Glomerular visceral epithelial cell (primary cell): ENCODE measurements around the gene SELENOP.
"Not testable (repeated sequence)": the region's sequence is repeated elsewhere in the genome, so short reads cannot be mapped to it uniquely, and the experiment has no call there.

Source experiments
- DNase-seq: peaks from one replicate; pipeline ENCODE4 v3.0.0-alpha.2; 2016; ENCODE audit errors: extremely low spot score

The SELENOP gene

GRCh38 chr5:42811591-42812446 is at the start of gene SELENOP:
Gene SELENOP (minus strand): TSS chr5:42811892. CDS start chr5:42808353, 3,539 bp downstream.
- DNase-seq, result no peak

- no peak for DNase-seq
Observed at GRCh38 chr5:42858687-42859086, 47.0 kb upstream of the SELENOP start.

- no peak for DNase-seq
Observed at GRCh38 chr5:42858031-42858643, 46.4 kb upstream of the SELENOP start.

GRCh38 chr5:42855811-42856210 is 44.1 kb upstream of the SELENOP start:
- DNase-seq, result no peak

- DNase-seq, result no peak
Observed at GRCh38 chr5:42855386-42855785, 43.7 kb upstream of the SELENOP start.

- DNase-seq, result no peak
Observed at GRCh38 chr5:42854795-42855194, 43.1 kb upstream of the SELENOP start.

GRCh38 chr5:42852826-42853225 is 41.1 kb upstream of the SELENOP start:
- no peak for DNase-seq

GRCh38 chr5:42851481-42851880 is 39.8 kb upstream of the SELENOP start:
- no peak for DNase-seq

- DNase-seq, result no peak
Observed at GRCh38 chr5:42848545-42848944, 36.9 kb upstream of the SELENOP start.

- DNase-seq, result not testable (repeated sequence)
Observed at GRCh38 chr5:42844408-42844807, 32.7 kb upstream of the SELENOP start.

GRCh38 chr5:42843675-42844292 is 32.1 kb upstream of the SELENOP start:
- DNase-seq, result no peak

- DNase-seq, result no peak
Observed at GRCh38 chr5:42842921-42843641, 31.4 kb upstream of the SELENOP start.

GRCh38 chr5:42840842-42841567 is 29.3 kb upstream of the SELENOP start:
- DNase-seq, result no peak

GRCh38 chr5:42840269-42840668 is 28.6 kb upstream of the SELENOP start:
- peak; percentile 6 for DNase-seq

GRCh38 chr5:42839196-42839595 is 27.5 kb upstream of the SELENOP start:
- DNase-seq, result no peak

GRCh38 chr5:42837601-42838000 is 25.9 kb upstream of the SELENOP start:
- DNase-seq, result no peak

GRCh38 chr5:42836070-42836769 is 24.5 kb upstream of the SELENOP start:
- DNase-seq, result no peak

GRCh38 chr5:42832060-42832459 is 20.4 kb upstream of the SELENOP start:
- no peak for DNase-seq

- DNase-seq, result no peak
Observed at GRCh38 chr5:42830924-42831323, 19.2 kb upstream of the SELENOP start.

- DNase-seq, result no peak
Observed at GRCh38 chr5:42828671-42829070, 17.0 kb upstream of the SELENOP start.
